ENCODE results near the gene GABPB2.

- TF ChIP-seq PRDM15 (CRISPR knock-in tag; IDR thresholded peaks at IDR 0.05): no peak
- no peak for TF ChIP-seq ZNF3 (CRISPR knock-in tag; IDR thresholded peaks at IDR 0.05)
- TF ChIP-seq PRPF4 (IDR thresholded peaks at IDR 0.05; ENCODE audit: low read depth, low read length, poor library complexity, severe bottlenecking): no peak
- TF ChIP-seq ZNF891 (CRISPR knock-in tag; IDR thresholded peaks at IDR 0.05): no peak
- no peak for TF ChIP-seq NFYB (CRISPR knock-in tag; IDR thresholded peaks at IDR 0.05)
- no peak for TF ChIP-seq SETDB1 (CRISPR knock-in tag; IDR thresholded peaks at IDR 0.05; ENCODE audit: borderline replicate concordance)
- no peak for TF ChIP-seq FOXA3 (CRISPR knock-in tag; IDR thresholded peaks at IDR 0.05)
- TF ChIP-seq ZNF709 (CRISPR knock-in tag; IDR thresholded peaks at IDR 0.05): no peak
- TF ChIP-seq CTCF (CRISPR knock-in tag; IDR thresholded peaks at IDR 0.05): no peak
- TF ChIP-seq SP2 (CRISPR knock-in tag; IDR thresholded peaks at IDR 0.05): no peak
- TF ChIP-seq PRDM10 (CRISPR knock-in tag; IDR thresholded peaks at IDR 0.05; ENCODE audit: low read depth): no peak
- no peak for TF ChIP-seq MEIS2 (CRISPR knock-in tag; IDR thresholded peaks at IDR 0.05)
- TF ChIP-seq HDAC1 (CRISPR knock-in tag; IDR thresholded peaks at IDR 0.05): no peak
These were observed 72.0 kb downstream of the GABPB2 start for GRCh38 chr1:151142411-151143056.
